Astrocyte (in vitro differentiated cells and primary cell): ENCODE results near the gene THUMPD1. TPM values are rescaled to one million over a fixed set of nuclear protein-coding genes. Genes with fewer than 3 reads are reported as not detected.

Experiments
- DNase-seq: peaks from one replicate; pipeline ENCODE4 v3.0.0-alpha.2; 2010; ENCODE audit warnings: low read depth
- FAIRE-seq: peaks from 2 replicates; lab custom pipeline; 2011; peaks lifted over from hg19 to GRCh38; lab: Jason Lieb, UNC
- H2AFZ ChIP-seq: 2 replicates; pipeline ENCODE4 v1.6.0; 2012; ENCODE audit warnings: low read depth, low read length, inconsistent platforms
- H3K27ac ChIP-seq: 2 replicates; pipeline ENCODE4 v1.5.1; 2011; ENCODE audit warnings: low read depth, low read length, inconsistent platforms
- H3K27me3 ChIP-seq: 2 replicates; pipeline ENCODE4 v1.6.0; 2011; ENCODE audit warnings: low read length, inconsistent platforms; ENCODE audit not compliant: insufficient read depth
- H3K36me3 ChIP-seq: 2 replicates; pipeline ENCODE4 v1.5.1; 2011; ENCODE audit warnings: low read length, inconsistent platforms; ENCODE audit not compliant: insufficient read depth
- H3K4me1 ChIP-seq: 2 replicates; pipeline ENCODE4 v1.5.1; 2011; ENCODE audit warnings: low read length, inconsistent platforms; ENCODE audit not compliant: insufficient read depth
- H3K4me2 ChIP-seq: 2 replicates; pipeline ENCODE4 v1.6.0; 2012; ENCODE audit warnings: low read length, inconsistent platforms
- H3K4me3 ChIP-seq: 2 replicates; pipeline ENCODE4 v1.5.1; 2011; ENCODE audit warnings: low read depth, mild to moderate bottlenecking, low read length, inconsistent platforms; ENCODE audit not compliant: insufficient read depth
- H3K79me2 ChIP-seq: 2 replicates; pipeline ENCODE4 v1.6.0; 2012; ENCODE audit warnings: mild to moderate bottlenecking, low read length, inconsistent platforms; ENCODE audit not compliant: insufficient read depth
- H3K9ac ChIP-seq: 2 replicates; pipeline ENCODE4 v1.6.0; 2012; ENCODE audit warnings: mild to moderate bottlenecking, low read length, inconsistent platforms
- H3K9me3 ChIP-seq: 2 replicates; pipeline ENCODE4 v1.5.1; 2012; ENCODE audit warnings: low read depth, mild to moderate bottlenecking, low read length, inconsistent platforms; ENCODE audit not compliant: insufficient read depth
- H4K20me1 ChIP-seq: 2 replicates; pipeline ENCODE4 v1.6.0; 2012; ENCODE audit warnings: low read length, inconsistent platforms; ENCODE audit not compliant: insufficient read depth
- H3K27ac Mint-ChIP-seq: one replicate; pipeline ENCODE4 v1.8.0; 2021; ENCODE audit warnings: mild to moderate bottlenecking, mixed read lengths; ENCODE audit not compliant: unreplicated experiment
- H3K27me3 Mint-ChIP-seq: one replicate; pipeline ENCODE4 v1.8.0; 2021; ENCODE audit warnings: low read depth, mixed read lengths; ENCODE audit not compliant: unreplicated experiment
- H3K36me3 Mint-ChIP-seq: one replicate; pipeline ENCODE4 v1.8.0; 2021; ENCODE audit warnings: low read depth, mixed read lengths; ENCODE audit not compliant: unreplicated experiment
- H3K4me1 Mint-ChIP-seq: one replicate; pipeline ENCODE4 v1.8.0; 2021; ENCODE audit warnings: low read depth, mixed read lengths; ENCODE audit not compliant: unreplicated experiment
- H3K4me3 Mint-ChIP-seq: one replicate; pipeline ENCODE4 v1.8.0; 2021; ENCODE audit warnings: mild to moderate bottlenecking, moderate library complexity, mixed read lengths; ENCODE audit not compliant: unreplicated experiment
- H3K9me3 Mint-ChIP-seq: one replicate; pipeline ENCODE4 v1.8.0; 2021; ENCODE audit warnings: mild to moderate bottlenecking, mixed read lengths; ENCODE audit not compliant: unreplicated experiment
- EZH2 ChIP-seq: IDR thresholded peaks from 2 replicates; pipeline ENCODE4 v1.6.1; 2012; ENCODE audit warnings: mild to moderate bottlenecking, low read length, inconsistent platforms; ENCODE audit not compliant: insufficient read depth
- total RNA-seq: library from RNA; stranded (reverse); gene quantifications from 2 replicates; pipeline ENCODE4 v1.2.1, GENCODE V29; 2021
- TF ChIP-seq, protein P1 (sequence below): IDR thresholded peaks from 2 replicates; pipeline ENCODE4 v1.5.1; 2011; ENCODE audit warnings: low read depth, mild to moderate bottlenecking, inconsistent platforms, low read length, moderate library complexity; ENCODE audit not compliant: insufficient read depth

Gene THUMPD1
- total RNA-seq, 1 donor from 2014 or later: 28.6 TPM

DNA sequence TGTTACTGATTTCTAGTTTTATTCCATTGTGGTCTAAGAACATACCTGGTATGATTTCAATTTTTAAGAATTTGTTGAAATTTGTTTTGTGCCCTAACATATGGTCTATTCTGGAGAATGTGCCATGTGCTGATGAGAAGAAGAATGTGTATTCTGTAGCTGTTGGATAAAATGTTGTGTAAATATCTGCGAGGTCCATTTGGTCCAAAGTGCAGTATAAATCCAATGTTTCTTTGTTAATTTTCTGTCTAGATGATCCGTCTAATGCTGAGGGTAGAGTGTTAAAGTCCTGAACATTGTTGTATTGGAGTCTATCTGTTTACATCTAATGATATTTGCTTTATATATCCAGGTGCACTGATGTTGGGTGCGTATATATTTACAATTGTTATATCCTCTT is 32.1 kb upstream of the THUMPD1 start:
- Histone ChIP-seq H3K79me2 (no peaks in the 10 kb centered on the region), H3K4me1 (no peaks in the 10 kb centered on the region), H3K4me3 (no peak overlapping the region), H3K9me3 (no peaks in the 10 kb centered on the region), H3K9ac (no peak overlapping the region), H3K4me2 (no peak overlapping the region), H3K27me3 (no peaks in the 10 kb centered on the region), H2AFZ (no peak overlapping the region), H3K27ac (no peak overlapping the region), H4K20me1 (no peaks in the 10 kb centered on the region), H3K36me3 (no peaks in the 10 kb centered on the region)
- no peak overlapping the region for H3K4me3 Mint-ChIP-seq
- TF ChIP-seq, protein P1, sequence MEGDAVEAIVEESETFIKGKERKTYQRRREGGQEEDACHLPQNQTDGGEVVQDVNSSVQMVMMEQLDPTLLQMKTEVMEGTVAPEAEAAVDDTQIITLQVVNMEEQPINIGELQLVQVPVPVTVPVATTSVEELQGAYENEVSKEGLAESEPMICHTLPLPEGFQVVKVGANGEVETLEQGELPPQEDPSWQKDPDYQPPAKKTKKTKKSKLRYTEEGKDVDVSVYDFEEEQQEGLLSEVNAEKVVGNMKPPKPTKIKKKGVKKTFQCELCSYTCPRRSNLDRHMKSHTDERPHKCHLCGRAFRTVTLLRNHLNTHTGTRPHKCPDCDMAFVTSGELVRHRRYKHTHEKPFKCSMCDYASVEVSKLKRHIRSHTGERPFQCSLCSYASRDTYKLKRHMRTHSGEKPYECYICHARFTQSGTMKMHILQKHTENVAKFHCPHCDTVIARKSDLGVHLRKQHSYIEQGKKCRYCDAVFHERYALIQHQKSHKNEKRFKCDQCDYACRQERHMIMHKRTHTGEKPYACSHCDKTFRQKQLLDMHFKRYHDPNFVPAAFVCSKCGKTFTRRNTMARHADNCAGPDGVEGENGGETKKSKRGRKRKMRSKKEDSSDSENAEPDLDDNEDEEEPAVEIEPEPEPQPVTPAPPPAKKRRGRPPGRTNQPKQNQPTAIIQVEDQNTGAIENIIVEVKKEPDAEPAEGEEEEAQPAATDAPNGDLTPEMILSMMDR: no peak
- TF ChIP-seq EZH2: no peak
- H3K36me3 Mint-ChIP-seq: no peaks in the 10 kb centered on the region
- no peaks in the 10 kb centered on the region for H3K4me1 Mint-ChIP-seq
- FAIRE-seq: no peak
- no peaks in the 10 kb centered on the region for H3K9me3 Mint-ChIP-seq
- no peak for DNase-seq
- H3K27me3 Mint-ChIP-seq: no peaks in the 10 kb centered on the region
- H3K27ac Mint-ChIP-seq: no peak overlapping the region

DNA sequence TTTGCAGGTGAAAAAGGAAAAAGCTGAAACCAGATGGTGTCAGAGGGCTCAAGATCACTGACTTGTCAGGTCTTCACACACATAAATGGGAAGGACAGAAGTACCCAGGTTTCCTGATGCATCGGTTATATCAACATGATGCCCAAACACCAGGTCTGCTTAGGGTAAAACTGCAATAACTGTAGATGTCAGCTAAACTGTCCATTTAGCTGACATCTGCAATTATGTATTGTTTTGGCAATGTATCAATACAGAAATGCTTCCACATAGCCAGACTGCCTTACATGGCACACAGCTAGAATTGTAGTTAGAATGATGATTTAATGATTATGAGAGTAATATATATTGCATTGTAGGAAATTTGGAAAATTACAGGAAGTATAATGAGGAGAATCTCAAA is 27.2 kb upstream of the THUMPD1 start:
- Mint-ChIP-seq H3K36me3 (no peaks in the 10 kb centered on the region), H3K27ac (no peak overlapping the region), H3K27me3 (no peaks in the 10 kb centered on the region), H3K9me3 (no peaks in the 10 kb centered on the region), H3K4me3 (no peak overlapping the region), H3K4me1 (no peaks in the 10 kb centered on the region)
- H3K4me1 ChIP-seq: peaks cover 3% of the 10 kb centered on the region
- peaks cover 2% of the 10 kb centered on the region for H3K27me3 ChIP-seq
- no peak overlapping the region for H3K4me2 ChIP-seq
- no peak for FAIRE-seq
- no peaks in the 10 kb centered on the region for H3K9me3 ChIP-seq
- no peak overlapping the region for H3K4me3 ChIP-seq
- no peaks in the 10 kb centered on the region for H4K20me1 ChIP-seq
- H3K9ac ChIP-seq: no peak overlapping the region
- DNase-seq: no peak
- H3K36me3 ChIP-seq: no peaks in the 10 kb centered on the region
- TF ChIP-seq, protein P1: no peak
- TF ChIP-seq EZH2: no peak
- H3K27ac ChIP-seq: no peak overlapping the region
- no peak overlapping the region for H2AFZ ChIP-seq
- no peaks in the 10 kb centered on the region for H3K79me2 ChIP-seq

DNA sequence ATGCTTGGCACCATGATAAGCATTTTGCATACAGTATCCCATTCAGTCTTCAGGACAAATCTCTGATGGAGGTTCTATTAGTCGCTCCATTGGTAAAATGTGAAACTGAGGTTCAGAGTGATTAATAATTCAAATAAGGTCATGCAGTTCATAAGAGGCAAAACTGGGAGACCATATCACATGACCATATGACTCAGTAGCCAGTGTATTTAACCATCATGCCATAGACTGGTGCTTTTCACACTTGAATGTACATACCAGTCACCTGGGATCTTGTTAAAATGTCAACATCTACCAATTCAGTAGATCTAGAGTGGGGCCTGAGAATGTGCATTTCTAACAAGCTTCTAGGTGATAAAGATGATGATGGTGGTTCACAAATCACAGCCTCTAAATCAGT is 26.5 kb upstream of the THUMPD1 start:
- H3K36me3 Mint-ChIP-seq: no peaks in the 10 kb centered on the region
- no peaks in the 10 kb centered on the region for H3K9me3 Mint-ChIP-seq
- TF ChIP-seq, protein P1: no peak
- TF ChIP-seq EZH2: no peak
- Histone ChIP-seq H3K9ac (no peak overlapping the region), H3K27ac (no peak overlapping the region), H2AFZ (no peak overlapping the region), H3K4me2 (no peak overlapping the region), H4K20me1 (no peaks in the 10 kb centered on the region), H3K27me3 (peaks cover 2% of the 10 kb centered on the region), H3K4me1 (peaks cover 3% of the 10 kb centered on the region), H3K9me3 (no peaks in the 10 kb centered on the region), H3K79me2 (no peaks in the 10 kb centered on the region), H3K4me3 (no peak overlapping the region), H3K36me3 (no peaks in the 10 kb centered on the region)
- no peaks in the 10 kb centered on the region for H3K4me1 Mint-ChIP-seq
- H3K4me3 Mint-ChIP-seq: no peak overlapping the region
- H3K27ac Mint-ChIP-seq: no peak overlapping the region
- DNase-seq: no peak
- H3K27me3 Mint-ChIP-seq: no peaks in the 10 kb centered on the region
- no peak for FAIRE-seq
